ENCODE results near the gene TFR2.

GRCh38 chr7:100588438-100588837 is 52.9 kb downstream of the TFR2 start:
- no peak for TF ChIP-seq POLR2A (IDR thresholded peaks at IDR 0.05)
- no peak for TF ChIP-seq CTCF (IDR thresholded peaks at IDR 0.05)

Data from lower leg skin (tissue), 3 donors.